Right renal pelvis (tissue), 4 donors: ENCODE data around the gene SH3TC2. TPM values are rescaled to one million over a fixed set of nuclear protein-coding genes. Genes with fewer than 3 reads are reported as not detected.

ENCODE experiments used
- DNase-seq, 4 donors: peaks; one replicate each; pipeline ENCODE4 v3.0.0-alpha.2; 2013; ENCODE audit warnings: low read depth in 4 of 4, low spot score in 3 of 4, missing footprints in 1 of 4
- polyA plus RNA-seq, 4 donors: library from polyadenylated mRNA; unstranded; fragments of 120-200 nt; gene quantifications; one replicate each; pipeline ENCODE4 v1.2.1, GENCODE V29; 2013; ENCODE audit not compliant: insufficient read length in 4 of 4

Gene SH3TC2
- polyA plus RNA-seq, 4 donors: 0.50 to 1.4 (median 1.2) TPM

DNA sequence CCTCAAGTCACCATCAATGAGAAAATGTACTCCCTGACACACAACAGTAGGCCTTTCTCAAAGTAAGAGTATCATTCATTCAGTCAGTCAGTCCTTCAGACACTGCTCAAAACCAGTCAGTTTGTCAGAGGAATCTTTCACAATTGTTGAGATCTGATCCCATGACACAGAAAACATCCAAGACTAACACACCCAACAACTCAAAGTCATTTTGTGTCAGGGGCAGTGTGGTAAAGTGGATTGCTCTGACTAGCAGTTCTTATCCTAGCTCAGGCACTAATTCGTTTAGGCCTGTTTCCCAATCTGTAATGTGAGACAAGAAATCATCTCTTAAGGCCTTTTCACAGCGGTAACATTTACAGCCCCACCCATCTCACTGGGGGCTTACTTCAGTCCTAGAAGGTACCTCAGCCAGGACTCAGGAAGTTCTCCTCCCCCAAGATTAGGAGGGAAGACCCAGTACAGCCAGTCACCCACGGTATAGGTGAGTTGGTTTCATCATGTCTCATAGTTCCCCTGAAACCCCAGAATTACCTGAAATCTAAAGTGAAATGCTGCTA, 31.9 kb downstream of the SH3TC2 start:
- DNase-seq: no peak

DNA sequence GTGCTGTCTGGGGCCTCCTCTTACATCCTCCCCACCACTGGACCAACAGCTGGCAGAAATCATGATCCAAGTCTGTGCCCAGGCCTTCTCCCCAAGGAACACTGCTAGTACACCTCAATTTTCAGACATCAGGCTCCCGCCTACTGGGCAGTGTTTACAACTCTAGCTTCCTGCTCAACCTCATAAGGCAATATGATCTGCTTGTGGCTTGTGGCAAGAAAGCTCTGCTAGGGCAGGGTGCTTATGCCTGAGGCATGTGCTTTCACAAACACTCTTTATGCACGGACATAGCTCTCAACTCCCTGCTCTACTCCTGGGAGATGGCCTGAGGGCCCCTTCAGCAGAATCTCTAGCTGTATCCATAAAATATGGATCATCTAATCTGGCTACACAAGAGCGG, 32.5 kb downstream of the SH3TC2 start:
- DNase-seq: no peak

- DNase-seq: no peak
Observed at GRCh38 chr5:149028984-149029383, 33.9 kb downstream of the SH3TC2 start.

- no peak for DNase-seq
Observed at GRCh38 chr5:149028161-149028560, 34.7 kb downstream of the SH3TC2 start.

DNA sequence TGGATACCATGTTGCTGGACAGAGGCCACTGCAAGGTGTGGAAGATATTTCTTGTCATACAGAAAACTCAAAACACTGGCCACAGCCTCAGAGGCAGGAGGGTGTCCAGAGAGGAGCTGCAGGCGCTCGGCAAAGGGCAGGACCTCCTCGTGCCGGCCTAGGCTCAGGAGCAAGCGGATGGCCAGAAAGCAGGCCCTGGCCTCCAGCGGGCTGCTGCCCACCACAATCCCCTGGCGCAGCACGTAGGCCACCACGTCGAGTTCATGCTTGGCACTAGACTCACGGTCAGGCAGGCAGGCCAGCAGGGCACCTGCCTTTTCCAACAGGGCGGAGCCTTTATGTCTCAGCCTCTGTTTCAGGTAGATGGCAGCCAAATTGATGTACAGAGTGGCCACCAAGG, 35.2 kb downstream of the SH3TC2 start:
- no peak for DNase-seq

DNA sequence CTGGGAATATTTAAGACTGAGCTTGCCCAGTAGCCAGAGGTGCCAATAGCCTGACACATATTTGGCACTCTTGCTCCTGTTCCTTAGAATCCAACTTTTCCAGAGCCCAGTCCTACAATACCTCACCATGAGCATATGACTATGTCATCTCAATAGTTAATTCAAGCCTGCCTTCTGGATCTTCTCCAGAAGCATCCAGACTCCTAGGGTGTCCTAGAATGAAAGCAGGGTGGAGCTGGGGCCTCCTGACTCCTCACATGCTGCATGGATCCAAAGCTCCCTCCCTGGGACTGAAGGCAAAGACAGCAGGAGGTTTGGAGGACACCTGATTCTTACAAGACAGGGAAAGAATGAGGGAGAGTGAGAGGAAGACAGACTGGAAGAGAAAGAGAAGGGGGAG, 37.9 kb downstream of the SH3TC2 start:
- no peak for DNase-seq

GRCh38 chr5:149024477-149024876, 38.4 kb downstream of the SH3TC2 start:
- no peak for DNase-seq

- no peak for DNase-seq
Observed at GRCh38 chr5:149022200-149022599, 40.7 kb downstream of the SH3TC2 start.

GRCh38 chr5:149019679-149020078, 43.2 kb downstream of the SH3TC2 start:
- no peak for DNase-seq

DNA sequence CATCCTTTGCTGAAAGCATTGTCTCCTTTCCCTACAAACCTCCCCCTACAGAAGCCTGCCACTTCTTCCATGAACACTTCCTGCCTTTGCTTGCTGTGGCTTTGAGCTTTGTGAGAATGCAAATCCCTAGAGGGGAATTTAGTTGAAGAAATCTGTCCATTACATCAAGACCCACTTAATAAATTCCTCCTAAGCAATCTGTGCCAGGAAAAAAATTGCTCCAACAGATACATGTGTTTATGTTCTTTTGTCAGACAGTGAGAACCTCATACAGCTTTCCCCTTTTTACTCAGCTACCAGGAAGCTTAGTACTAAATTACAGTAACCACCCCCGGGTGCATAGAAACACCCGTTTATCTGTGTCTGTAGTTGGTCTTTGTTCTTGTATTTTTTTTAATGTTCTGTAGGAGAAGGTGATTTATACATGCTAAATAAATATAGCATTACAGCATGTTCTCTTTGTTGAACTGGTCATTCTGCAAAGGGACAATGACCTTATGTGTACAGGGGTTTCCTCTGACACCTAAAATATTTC, 43.9 kb downstream of the SH3TC2 start:
- no peak for DNase-seq

GRCh38 chr5:149017636-149018035, 45.2 kb downstream of the SH3TC2 start:
- DNase-seq: no peak

GRCh38 chr5:149015561-149015960, 47.3 kb downstream of the SH3TC2 start:
- no peak for DNase-seq

GRCh38 chr5:149015126-149015525, 47.7 kb downstream of the SH3TC2 start:
- DNase-seq: no peak

- DNase-seq: no peak
Observed at GRCh38 chr5:149014571-149015031, 48.3 kb downstream of the SH3TC2 start.

DNA sequence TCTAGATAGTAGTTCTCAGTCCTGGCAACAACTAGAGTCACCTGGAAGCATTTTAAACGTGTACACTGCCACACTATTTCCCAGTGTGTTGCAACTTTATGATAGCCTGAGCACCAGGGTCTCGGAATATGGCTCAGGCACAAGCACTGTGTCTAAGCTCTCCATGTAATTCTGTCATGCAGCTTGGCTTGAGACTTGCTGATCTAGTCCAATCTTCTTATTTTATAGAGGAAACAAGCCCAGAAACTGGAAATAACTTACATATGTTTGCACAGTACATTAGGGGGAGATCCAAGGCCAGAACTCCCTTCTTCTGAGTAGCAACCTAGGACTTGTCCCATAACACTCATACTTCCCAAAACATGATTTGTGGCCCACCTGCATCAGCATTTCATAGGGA, 49.1 kb downstream of the SH3TC2 start:
- DNase-seq: no peak

- DNase-seq: no peak
Observed at GRCh38 chr5:149012350-149012749, 50.5 kb downstream of the SH3TC2 start.

- DNase-seq: no peak
Observed at GRCh38 chr5:149011728-149012127, 51.1 kb downstream of the SH3TC2 start.

GRCh38 chr5:149011084-149011483, 51.8 kb downstream of the SH3TC2 start:
- DNase-seq: no peak

DNA sequence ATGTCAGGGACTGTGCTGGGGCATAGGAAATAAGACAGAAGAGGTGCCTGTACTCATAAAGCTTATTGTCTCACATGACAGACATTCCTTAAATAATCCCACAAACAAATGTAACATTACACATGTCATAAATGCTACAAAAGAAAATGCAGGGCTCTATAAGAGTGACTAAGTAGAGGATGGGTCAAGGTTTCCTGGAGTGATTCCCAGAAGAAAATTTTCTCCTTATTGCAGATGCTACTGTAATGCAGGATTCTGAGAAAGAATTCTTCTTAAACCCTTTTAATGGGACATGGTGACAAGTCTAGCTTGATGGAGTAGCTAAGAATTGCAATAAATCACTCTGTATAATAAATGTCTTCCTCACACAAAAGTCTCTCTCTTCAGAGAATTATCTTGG, 55.7 kb downstream of the SH3TC2 start:
- no peak for DNase-seq

- DNase-seq: no peak
Observed at GRCh38 chr5:149006426-149006825, 56.4 kb downstream of the SH3TC2 start.

DNA sequence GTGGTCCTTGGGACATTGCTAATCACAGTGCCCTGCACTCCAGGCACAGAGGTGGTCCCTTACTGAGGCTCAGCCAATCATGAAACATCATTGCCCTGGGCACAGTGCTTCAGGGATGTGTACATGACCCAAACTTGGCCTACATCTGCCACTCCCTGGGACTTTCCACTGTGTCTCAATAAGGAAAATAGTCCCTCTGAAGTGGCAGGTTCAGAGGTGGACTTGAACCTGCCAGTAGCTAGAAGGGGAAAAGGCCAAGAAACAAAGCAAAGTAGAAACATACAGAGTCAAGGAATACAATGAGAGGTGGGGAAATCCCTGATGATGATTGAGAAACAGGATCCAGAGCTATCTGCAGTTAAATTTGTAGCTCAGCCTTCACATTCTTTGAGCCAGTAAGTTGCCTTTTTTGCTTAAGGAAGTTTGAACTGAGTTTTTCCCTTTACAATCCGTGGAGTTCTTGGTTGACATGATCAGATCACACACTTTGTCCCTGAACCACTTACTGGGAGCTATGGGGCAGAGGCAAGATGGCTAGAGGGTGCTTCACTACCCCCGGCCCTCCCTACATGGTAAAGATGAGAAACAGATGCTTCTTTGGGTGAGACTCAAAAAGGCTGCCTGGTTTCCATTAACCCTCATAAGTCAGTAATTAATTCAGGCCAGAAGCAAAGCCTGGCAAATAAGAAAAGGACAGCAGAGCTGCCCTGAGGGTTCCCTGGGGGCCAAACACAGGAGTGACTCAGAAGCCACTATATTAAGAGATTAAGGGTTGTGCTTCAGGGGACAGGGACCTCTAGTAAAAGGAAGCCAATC, 57.6 kb downstream of the SH3TC2 start:
- DNase-seq: no peak

- no peak for DNase-seq
Observed at GRCh38 chr5:149004559-149004958, 58.3 kb downstream of the SH3TC2 start.
